Myocyte (in vitro differentiated cells): ENCODE results near the gene RAC3. TPM values are rescaled to one million over a fixed set of nuclear protein-coding genes. Genes with fewer than 3 reads are reported as not detected.
A peak's percentile ranks its signal among the peaks of the same experiment; 100 is the strongest.

ENCODE experiments used
- DNase-seq: peaks from one replicate; pipeline ENCODE4 v3.0.0-alpha.2; 2012; ENCODE audit warnings: low read depth
- total RNA-seq: library from RNA; depleted of rRNA; stranded (reverse); fragments of >200 nt; gene quantifications from 2 replicates; pipeline ENCODE4 v1.2.3, GENCODE V29; 2014

The RAC3 gene
- total RNA-seq, 1 donor from 2014 or later: 7.3 TPM

GRCh38 chr17:82022310-82022980 is 9.0 kb upstream of the RAC3 start, which contains the start of gene CENPX:
Gene CENPX, minus strand, starts transcription at chr17:82022878. Its CDS starts 17 bp downstream, at chr17:82022861.
- DNase-seq: no peak

GRCh38 chr17:82022981-82023446 is 8.5 kb upstream of the RAC3 start, which contains the start of gene LRRC45:
Gene LRRC45, plus strand, starts transcription at chr17:82023305. Its CDS starts 339 bp downstream, at chr17:82023644.
- DNase-seq: peak; percentile 100

GRCh38 chr17:82023447-82024241 is 7.8 kb upstream of the RAC3 start:
- no peak for DNase-seq

GRCh38 chr17:82024859-82025258 is 6.6 kb upstream of the RAC3 start:
- DNase-seq: no peak

- DNase-seq: no peak
Observed at GRCh38 chr17:82025401-82026107, 5.9 kb upstream of the RAC3 start.

- no peak for DNase-seq
Observed at GRCh38 chr17:82028246-82028645, 3.2 kb upstream of the RAC3 start.

GRCh38 chr17:82028966-82029365 is 2.5 kb upstream of the RAC3 start:
- no peak for DNase-seq

GRCh38 chr17:82029391-82029790 is 2.1 kb upstream of the RAC3 start:
- DNase-seq: no peak

GRCh38 chr17:82029990-82030469 is 1.4 kb upstream of the RAC3 start:
- DNase-seq: no peak

- DNase-seq: peak; percentile 54
Observed at GRCh38 chr17:82030470-82031302, 792 bp upstream of the RAC3 start.

- no peak for DNase-seq
Observed at GRCh38 chr17:82031885-82032627, 578 bp downstream of the RAC3 start.

- no peak for DNase-seq
Observed at GRCh38 chr17:82033359-82034085, 2.0 kb downstream of the RAC3 start.

GRCh38 chr17:82034371-82035011 is 3.0 kb downstream of the RAC3 start:
- DNase-seq: no peak

- DNase-seq: no peak
Observed at GRCh38 chr17:82035488-82035887, 4.0 kb downstream of the RAC3 start.

- DNase-seq: no peak
Observed at GRCh38 chr17:82035956-82036633, 4.6 kb downstream of the RAC3 start.

- DNase-seq: no peak
Observed at GRCh38 chr17:82036634-82037091, 5.2 kb downstream of the RAC3 start.

- peak; percentile 96 for DNase-seq
Observed at GRCh38 chr17:82037092-82037888, 5.8 kb downstream of the RAC3 start, which contains the start of gene DCXR. Gene DCXR, minus strand, starts transcription at chr17:82037697. Its CDS starts 15 bp downstream, at chr17:82037682.
